GM08714 (cell line): Measurements from ENCODE around the gene C2CD4C.
"Not testable (repeated sequence)": the region's sequence is repeated elsewhere in the genome, so short reads cannot be mapped to it uniquely, and the experiment has no call there.

Experiments used
- H3K4me3 ChIP-seq: fragments of 200-500 bp; sonication (Bioruptor generic); 2 replicates; pipeline ENCODE4 v1.5.1; 2014; ENCODE audit warnings: mild to moderate bottlenecking, low read length, inconsistent platforms
- ZNF274 ChIP-seq: IDR thresholded peaks from 2 replicates; pipeline ENCODE4 v1.6.1; 2012; ENCODE audit warnings: mild to moderate bottlenecking, low read depth, low read length

Gene C2CD4C, protein sequence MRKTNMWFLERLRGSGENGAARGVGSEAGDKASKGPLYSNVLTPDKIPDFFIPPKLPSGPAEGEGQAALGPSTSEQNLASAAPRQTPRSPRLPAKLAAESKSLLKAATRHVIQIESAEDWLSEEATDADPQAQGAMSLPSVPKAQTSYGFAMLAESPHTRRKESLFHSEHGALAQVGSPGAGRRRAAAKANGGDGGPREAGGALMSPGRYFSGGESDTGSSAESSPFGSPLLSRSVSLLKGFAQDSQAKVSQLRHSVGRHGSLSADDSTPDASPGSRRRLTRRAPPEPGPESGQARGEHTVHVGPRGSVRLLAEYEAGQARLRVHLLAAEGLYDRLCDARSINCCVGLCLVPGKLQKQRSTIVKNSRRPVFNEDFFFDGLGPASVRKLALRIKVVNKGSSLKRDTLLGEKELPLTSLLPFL

DNA sequence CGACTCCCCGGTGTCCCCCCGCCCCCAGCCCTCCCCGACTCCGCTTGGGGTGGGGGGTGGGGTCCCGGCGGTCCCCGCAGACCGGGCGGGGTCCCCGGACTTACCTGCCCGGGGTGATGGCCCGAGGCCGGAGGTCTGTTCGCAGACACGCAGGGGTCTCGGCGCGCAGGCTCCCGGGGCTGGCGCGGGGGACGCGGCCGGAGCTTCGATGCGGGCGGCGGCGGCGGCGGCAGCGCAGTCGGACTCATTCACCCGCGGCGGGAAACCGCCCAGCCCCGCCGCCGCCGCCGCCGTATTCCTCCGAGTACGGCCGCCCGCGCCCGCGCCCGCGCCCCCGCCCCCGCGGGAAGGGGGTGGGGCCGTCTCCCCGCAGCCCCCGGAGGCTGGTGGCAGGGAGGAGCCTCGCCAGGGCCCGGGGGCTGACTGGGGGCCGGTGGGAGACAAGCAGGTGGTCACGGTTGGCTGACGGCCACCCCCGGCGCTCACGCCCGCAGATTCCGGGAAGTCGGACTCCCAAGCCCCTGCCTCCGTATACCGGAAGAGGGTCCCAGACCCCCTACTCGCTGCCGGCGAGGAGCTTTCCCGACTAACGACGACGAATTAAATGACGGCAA, at the start of gene C2CD4C:
Gene C2CD4C, minus strand, starts transcription at position 246 of the 614 bp plus-strand sequence. CDS start 786 bp downstream, outside the sequence.
- no peak for TF ChIP-seq ZNF274
- no peak within 1 kb of the TSS for H3K4me3 ChIP-seq

DNA sequence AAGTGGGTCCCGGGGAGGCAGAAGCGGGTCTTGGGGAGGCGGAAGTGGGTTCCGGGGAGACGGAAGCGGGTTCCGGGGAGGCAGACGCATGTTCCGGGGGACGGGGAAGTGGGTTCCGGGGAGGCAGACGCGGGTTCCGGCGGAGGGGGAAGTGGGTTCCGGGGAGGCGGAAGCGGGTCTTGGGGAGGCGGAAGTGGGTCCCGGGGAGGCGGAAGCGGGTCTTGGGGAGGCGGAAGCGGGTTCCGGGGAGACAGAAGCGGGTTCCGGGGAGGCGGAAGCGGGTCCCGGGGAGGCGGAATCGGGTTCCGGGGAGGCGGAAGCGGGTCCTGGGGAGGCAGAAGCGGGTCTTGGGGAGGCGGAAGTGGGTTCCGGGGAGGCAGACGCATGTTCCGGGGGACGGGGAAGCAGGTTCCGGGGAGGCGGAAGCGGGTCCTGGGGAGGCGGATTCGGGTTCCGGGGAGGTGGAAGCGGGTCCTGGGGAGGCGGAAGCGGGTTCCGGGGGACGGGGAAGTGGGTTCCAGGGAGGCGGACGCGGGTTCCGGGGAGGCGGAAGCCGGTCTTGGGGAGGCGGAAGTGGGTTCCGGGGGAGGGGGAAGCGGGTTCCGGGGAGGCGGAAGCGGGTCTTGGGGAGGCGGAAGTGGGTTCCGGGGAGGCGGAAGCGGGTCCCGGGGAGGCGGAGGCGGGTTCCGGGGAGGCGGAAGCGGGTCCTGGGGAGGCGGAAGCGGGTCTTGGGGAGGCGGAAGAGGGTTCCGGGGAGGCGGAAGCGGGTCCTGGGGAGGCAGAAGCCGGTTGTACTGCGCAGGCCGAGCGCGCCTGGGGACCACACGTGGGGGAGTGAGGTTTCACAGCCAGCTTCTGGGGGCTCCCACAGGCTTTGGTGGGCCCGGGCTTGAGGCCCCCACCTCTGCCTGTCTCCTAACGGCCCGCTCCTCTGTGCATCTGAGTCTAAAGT, 49.4 kb upstream of the C2CD4C start:
- no peak overlapping the region for H3K4me3 ChIP-seq
- TF ChIP-seq ZNF274: no peak

DNA sequence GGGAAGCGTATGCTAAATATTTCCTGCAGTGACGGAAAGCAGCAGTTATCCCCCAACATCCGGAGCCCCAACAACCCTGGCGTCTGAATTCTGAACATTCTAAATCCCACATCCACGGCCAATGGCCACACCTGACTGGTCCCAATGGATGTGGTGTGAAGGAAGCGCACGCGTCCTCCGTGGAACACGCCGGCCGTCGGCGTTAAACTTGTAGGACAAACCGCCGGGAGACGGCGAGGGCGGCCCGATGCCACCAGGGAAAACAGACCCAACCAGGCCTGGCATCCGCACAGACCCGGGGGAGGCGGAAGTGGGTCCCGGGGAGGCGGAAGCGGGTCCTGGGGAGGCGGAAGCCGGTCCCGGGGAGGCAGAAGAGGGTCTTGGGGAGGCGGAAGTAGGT, 48.7 kb upstream of the C2CD4C start:
- TF ChIP-seq ZNF274: no peak
- no peak overlapping the region for H3K4me3 ChIP-seq

DNA sequence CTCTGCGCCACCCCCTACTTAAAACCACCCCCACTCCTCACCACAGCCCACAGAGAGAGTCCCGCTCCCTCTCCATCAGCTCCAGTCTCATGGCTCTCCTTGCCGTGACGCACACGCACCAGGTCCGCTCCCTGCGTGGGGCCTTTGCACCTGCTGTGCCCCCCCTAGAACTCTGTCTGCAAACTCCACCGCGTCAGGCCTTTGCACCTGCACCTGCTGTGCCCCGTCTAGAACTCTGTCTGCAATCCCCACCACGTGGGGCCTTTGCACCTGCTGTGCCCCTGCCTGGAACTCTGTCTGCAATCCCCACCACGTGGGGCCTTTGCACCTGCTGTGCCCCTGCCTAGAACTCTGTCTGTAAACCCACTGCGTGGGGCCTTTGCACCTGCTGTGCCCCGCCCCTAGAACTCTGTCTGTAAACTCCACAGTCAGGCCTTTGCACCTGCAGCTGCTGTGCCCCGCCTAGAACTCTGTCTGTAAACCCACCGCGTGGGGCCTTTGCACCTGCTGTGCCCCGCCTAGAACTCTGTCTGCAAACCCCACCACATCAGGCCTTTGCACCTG, 47.7 kb upstream of the C2CD4C start:
- TF ChIP-seq ZNF274: no peak
- no peak overlapping the region for H3K4me3 ChIP-seq

DNA sequence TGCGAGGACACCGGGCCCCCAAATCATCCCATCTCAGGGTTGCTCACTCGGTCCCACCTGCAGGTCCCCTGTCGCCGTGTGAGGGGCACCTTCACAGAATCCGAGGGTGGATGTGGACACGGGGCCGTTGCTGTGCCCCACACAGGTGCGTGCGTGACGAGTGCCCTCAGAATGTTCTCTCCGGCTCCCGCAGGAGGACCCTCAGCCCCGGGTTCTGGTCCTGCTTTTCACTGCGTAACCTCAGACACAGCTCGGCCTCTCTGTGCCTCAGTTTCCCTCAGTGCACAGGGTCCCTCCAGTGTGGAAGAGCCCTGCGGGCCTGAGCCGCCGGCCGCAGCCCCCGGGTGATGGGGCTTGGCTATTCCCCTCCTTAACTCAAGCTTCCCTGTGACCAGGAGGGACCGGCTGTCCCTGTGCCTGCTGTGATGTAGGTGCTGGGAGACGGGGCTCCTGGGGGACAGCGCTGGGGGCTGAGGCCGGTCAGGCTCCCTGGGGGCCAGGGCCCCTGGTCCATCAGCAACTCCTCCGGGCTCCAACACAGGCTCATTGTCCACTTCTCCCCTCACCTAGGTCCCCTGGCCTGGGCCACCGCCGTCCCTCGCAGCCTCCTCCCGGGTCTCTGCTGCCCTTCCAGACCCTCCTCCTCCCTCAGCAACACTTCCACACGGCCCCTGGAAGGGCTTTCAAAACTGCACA, 47.1 kb upstream of the C2CD4C start:
- H3K4me3 ChIP-seq: no peak overlapping the region
- TF ChIP-seq ZNF274: no peak

DNA sequence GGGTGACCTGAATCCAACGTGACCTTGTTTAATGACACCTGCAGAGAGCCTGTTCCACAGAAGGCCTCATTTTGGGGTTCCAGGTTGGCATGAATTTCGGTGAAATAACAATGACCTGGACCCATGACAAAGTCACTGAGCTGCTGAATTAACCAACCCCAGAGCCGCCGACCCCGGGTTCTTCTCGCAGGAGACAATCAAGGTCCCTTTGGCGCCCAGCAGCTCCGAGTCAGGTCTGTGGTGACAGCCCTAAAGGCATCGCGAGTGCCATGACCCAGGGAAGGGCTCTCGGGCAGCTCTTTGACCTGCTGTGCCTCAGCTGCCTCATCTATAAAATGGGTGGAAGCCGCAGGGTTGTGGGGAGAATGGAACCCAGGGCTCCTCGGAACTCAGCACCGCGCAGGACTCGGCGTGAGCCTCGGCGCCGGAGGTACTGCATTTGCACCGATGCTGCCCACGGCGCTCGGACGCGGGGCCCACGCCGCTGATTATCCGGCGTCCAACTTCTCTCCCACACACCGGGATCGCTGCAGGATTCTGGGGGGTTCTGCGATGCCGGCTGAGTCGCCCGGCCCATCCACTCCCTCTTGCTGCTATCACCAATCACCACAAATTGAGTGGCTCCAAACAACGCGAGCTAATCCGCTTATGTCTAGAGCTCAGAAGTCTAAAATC, 46.2 kb upstream of the C2CD4C start:
- TF ChIP-seq ZNF274: no peak
- H3K4me3 ChIP-seq: no peak overlapping the region

DNA sequence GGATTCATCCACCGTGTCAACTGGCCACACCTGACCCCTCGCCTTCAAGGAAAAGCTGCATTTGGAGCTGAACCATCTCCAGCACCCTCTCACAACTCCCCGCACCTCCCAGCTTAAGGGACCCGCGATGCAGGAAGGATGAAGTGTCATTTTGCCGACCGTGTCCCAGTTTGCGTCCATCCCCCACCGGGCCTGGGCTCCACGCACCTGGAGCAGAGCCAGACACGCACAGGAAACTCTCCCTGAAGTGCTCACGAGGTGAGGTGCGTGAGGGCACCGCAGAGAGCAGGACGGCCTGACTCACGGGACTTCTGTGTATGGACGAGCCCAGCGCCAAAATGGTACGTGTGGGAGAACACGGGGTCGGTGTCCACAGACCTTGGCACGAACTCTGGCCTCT, 44.7 kb upstream of the C2CD4C start:
- no peak overlapping the region for H3K4me3 ChIP-seq
- no peak for TF ChIP-seq ZNF274

DNA sequence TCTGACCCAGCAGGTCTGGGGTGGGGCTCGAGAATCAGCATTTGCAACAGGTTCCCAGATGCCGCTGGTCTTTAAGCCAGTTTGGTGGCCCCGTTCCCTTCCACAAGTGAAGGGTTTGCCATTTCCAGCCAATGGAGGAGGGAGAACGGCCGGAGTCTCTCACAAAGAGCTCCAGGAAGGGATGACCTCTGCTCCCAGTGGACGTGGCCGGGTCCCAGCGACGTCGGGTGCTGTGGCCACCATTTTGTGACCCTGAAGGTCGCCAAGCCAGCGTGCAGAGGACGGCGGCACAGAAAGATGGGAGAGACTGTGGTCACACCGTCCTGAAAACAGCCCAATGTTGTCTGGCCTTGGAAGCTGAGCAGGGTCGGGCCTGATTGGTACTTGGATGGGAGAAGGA, 43.9 kb upstream of the C2CD4C start:
- no peak overlapping the region for H3K4me3 ChIP-seq
- TF ChIP-seq ZNF274: no peak

DNA sequence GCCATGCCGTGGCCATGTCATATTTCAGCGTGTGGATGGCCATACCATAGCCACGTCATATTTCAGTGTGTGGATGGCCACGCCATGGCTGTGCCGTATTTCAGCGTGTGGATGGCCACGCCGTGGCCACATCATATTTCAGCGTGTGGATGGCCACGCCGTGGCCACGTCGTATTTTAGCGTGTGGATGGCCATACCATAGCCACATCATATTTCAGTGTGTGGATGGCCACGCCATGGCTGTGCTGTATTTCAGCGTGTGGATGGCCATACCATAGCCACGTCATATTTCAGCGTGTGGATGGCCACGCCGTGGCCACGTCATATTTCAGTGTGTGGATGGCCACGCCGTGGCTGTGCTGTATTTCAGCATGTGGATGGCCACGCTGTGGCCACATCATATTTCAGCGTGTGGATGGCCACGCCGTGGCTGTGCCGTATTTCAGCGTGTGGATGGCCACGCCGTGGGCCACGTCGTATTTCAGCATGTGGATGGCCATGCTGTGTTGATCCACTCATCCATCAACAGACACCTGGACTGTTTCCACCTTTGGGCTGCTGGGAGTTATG, 42.0 kb upstream of the C2CD4C start:
- not testable (repeated sequence) for H3K4me3 ChIP-seq

DNA sequence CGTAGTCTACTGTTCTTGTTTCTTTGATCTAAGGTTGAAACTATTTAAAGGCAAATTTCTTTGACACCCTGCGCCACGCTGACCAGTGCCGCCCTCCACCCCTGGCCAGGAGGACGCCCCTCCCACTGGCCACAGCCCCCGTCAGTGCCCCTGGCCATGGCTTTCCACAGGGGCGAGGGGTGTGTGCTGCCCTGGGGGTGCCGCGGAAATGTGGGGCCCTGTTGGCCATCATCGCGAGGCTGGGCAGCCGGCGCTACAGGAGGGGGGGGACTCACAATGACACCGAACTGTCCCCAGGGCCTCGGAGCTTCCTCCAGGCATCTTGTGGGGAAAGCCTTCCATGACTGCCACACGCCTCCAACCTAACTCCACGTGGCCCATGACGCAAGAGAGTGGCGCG, 41.0 kb upstream of the C2CD4C start:
- no peak for TF ChIP-seq ZNF274
- H3K4me3 ChIP-seq: no peak overlapping the region

DNA sequence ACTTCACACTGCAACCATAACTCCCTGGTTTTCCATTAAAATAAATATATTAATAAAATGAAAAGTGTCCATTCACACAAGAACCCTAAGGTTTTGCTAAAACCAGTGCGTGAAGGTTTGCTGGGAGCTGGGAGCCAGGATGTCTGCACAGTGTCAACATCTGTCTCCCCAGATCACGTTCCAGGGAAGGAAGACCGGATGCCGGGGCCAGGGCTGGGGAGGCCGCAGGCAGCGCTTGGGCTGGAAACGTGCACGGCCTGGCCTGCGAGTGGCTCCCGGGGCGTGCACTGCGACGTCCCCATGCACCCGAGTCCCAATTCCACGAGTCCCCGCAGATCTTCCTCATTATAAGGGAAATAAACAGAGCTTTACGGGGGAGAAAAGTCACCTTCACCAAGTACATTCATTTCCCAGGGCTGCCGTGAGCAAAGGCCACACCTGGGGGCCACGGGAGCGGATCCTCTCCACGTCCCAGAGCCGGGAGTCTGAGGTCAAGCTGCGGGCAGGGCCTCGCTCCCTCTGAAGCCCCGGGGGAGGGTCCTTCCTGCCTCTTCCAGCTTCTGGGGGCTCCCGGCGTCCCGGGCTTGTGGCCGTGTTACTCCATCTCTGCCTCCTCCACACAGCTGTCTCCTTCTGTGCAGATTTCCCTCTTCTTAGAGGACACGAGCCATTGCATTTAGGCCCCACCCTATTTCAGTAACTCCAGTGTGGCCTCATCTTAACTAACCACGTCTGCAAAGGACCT, 39.0 kb upstream of the C2CD4C start:
- no peak overlapping the region for H3K4me3 ChIP-seq
- TF ChIP-seq ZNF274: no peak

DNA sequence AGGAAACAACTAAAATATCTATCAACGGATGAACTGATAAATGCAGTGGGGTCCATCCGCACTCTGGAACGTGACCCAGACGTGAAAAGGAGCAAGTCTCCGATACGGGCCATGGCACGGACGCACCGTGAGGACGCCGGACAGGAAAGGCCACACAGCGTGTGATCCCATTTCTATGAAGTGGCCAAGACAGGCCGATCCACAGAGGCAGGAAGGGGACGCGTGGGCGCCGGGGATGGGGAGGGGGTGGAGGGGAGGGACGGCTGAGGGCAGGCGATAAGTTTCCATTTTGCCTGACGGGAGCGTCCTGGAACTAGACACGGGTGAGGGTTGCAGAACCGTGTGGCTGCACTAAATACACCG, 38.1 kb upstream of the C2CD4C start:
- no peak for TF ChIP-seq ZNF274
- H3K4me3 ChIP-seq: no peak overlapping the region

DNA sequence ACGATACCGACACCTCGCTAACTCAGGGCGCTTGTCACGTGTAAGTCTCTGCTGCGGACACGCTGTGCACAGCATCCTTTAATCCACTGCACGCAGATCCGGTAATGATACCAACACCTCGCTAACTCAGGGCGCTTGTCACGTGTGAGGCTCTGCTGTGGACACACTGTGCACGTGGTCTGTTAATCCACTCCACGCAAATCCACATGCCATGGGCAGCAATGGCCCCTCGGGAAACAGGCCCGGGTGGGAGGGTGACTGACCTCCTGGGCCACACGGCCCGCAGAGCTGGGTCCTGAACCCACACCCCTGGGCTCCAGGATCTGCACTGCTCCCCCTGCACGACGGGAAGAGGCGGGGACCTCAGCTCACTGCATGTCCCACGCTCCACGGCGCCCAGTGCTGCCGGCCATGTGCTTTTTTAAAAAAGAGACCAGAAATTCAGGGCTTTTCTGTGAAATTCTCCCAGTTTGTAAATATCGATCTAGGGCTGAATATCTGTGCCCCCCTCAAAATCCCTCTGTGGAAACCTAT, 35.8 kb upstream of the C2CD4C start:
- TF ChIP-seq ZNF274: no peak
- no peak overlapping the region for H3K4me3 ChIP-seq
